Right ventricle myocardium superior (tissue), 1 donor: ENCODE data around the gene POLR3A. TPM values are rescaled to one million over a fixed set of nuclear protein-coding genes. Genes with fewer than 3 reads are reported as not detected.
A peak's percentile ranks its signal among the peaks of the same experiment; 100 is the strongest.
"Not testable (repeated sequence)": the region's sequence is repeated elsewhere in the genome, so short reads cannot be mapped to it uniquely, and the experiment has no call there.

Experiments used
- ATAC-seq: fragments of 200-7000 bp; cut with Tn5 transposase; one replicate; pipeline ENCODE4 v1.9.1; 2020; ENCODE audit warnings: mild to moderate bottlenecking; ENCODE audit not compliant: poor library complexity
- DNase-seq: peaks from one replicate; pipeline ENCODE4 v3.0.0-alpha.2; 2020
- intact Hi-C: fragments of 100-400 bp; cut with DNase I; formaldehyde crosslinking; loops from one replicate; pipeline ENCODE4 v1.11.2; 2022
- total RNA-seq: library from RNA; stranded (reverse); fragmentation: NEBNext Ultra II Directional; extraction: Animal tissue kit (Norgen Biotek cat#: 25700); gene quantifications from one replicate; pipeline ENCODE4 v1.2.1, GENCODE V29; 2021
- donor health status: DM: no; HTN: yes; CAD: no; lungs with severe emphysema.

The POLR3A gene
- total RNA-seq, 1 donor from 2014 or later: 7.3 TPM

DNA sequence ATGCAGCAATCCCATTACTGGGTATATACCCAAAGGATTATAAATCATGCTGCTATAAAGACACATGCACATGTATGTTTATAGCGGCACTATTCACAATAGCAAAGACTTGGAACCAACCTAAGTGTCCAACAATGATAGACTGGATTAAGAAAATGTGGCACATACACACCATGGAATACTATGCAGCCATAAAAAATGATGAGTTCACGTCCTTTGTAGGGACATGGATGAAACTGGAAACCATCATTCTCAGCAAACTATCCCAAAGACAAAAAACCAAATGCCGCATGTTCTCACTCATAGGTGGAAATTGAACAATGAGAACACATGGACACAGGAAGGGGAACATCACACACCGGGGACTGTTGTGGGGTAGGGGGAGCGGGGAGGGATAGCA lies 30.5 kb downstream of the POLR3A start:
- not testable (repeated sequence) for ATAC-seq

DNA sequence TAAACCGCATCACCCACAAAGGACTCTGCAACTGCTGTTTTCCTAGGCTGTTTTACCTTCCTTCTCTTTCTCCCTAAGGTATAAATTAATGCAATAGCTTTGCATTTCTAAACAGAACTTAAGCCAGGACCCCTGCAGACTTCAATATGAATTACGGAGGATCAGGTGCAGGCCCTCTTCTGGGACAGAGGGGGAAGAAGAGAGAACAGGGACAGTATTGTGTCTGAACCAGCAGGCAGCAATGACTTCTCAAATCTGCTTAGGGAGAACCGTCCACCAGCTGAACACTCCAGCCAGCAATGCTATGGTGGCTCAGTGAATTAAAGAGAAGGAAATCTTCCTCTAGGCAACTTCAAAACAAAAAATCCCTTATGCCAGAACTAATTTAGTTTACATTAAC lies 35.7 kb downstream of the POLR3A start:
- ATAC-seq (no peak), DNase-seq (no peak)
- intact Hi-C loops: no loop called here

More for the DNA sequence above, 30.5 kb downstream of the POLR3A start:
- DNase-seq, intact Hi-C loops: not testable (repeated sequence)

DNA sequence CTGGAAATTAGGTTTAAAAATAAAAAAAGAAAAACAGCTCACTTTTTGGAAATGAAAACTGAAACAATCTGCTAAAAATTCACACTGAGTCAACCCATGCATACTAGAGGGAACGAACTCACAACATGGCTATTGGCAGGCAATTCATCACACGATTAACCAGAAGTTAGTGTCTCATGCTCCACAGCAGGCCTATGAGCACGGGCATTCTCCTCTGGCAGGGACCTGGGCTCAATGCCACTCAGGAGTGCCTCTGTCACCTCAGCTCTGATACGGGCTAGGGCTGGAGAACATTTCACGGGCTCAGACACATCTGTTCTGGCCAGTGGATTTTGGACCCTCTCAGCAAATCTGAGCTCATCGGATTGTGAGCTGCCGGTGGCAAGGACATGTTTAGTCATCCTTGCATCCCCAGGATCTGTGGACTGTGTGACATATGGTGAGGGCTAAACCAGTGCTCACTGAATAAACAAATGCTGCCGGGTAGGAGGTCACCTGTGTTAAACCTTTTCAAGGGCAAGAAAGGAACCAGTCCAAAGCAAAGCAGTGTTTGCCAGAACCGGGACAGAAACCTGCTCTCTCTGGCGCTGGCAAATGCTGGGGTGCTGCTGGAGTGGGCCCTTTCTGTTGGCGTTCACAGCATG lies 40.1 kb downstream of the POLR3A start:
- ATAC-seq: peak; percentile 97
- intact Hi-C loops: loop anchor here (5.0 kb wide), 1 partner anchor 142 kb away; no protein-coding TSS in a partner anchor
- peak; percentile 71 for DNase-seq

DNA sequence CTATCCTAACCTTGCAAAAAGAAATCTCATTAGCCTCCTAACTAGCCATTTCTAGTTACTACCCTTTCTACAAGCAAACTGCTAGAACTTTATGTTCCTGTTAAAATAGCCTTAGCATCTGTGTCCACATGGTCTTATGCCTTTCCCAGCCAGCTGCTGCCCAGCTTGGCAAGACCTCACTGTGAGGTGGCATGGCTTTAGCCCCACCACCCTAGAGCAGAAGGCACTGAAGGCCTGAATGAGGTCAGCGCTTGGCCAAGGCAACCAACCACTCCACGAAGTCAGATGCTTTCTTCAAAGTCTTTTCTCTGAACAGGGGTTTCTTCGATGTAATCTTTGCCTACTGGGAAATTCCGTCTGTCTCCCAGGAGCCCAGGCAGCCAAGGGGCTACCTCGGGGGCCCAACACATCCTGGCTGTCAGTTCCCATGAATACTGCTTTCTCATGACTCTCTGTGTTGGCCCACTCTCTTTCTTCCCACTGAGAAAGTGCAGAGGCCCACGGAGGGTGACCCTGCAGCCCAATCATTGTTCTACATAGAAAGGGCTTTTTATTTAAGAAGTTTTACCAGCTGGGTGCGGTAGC lies 41.6 kb downstream of the POLR3A start:
- ATAC-seq (no peak), DNase-seq (no peak)
- intact Hi-C loops: loop anchor here (5.0 kb wide), 1 partner anchor 140 kb away; no protein-coding TSS in a partner anchor

DNA sequence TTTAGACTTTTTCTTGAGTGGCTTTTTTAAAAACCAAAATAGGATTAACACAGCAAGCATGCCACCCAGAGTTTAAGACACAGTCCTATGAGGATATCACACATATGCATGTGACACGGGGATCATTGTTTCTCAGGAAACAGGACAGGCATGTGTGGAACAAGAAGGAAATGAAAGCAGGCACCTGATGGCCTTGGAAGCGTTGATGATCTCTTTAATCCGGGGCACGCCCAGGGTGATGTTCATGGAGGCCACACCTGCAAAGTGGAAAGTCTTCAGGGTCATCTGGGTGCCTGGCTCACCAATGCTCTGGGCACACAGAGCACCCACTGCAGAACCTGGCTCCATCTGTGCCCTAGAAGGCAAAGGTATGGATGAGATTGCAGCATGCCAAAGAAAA lies 44.3 kb downstream of the POLR3A start:
- DNase-seq: no peak
- intact Hi-C loops: loop anchor here (5.0 kb wide), 1 partner anchor 138 kb away; no protein-coding TSS in a partner anchor
- ATAC-seq: no peak

DNA sequence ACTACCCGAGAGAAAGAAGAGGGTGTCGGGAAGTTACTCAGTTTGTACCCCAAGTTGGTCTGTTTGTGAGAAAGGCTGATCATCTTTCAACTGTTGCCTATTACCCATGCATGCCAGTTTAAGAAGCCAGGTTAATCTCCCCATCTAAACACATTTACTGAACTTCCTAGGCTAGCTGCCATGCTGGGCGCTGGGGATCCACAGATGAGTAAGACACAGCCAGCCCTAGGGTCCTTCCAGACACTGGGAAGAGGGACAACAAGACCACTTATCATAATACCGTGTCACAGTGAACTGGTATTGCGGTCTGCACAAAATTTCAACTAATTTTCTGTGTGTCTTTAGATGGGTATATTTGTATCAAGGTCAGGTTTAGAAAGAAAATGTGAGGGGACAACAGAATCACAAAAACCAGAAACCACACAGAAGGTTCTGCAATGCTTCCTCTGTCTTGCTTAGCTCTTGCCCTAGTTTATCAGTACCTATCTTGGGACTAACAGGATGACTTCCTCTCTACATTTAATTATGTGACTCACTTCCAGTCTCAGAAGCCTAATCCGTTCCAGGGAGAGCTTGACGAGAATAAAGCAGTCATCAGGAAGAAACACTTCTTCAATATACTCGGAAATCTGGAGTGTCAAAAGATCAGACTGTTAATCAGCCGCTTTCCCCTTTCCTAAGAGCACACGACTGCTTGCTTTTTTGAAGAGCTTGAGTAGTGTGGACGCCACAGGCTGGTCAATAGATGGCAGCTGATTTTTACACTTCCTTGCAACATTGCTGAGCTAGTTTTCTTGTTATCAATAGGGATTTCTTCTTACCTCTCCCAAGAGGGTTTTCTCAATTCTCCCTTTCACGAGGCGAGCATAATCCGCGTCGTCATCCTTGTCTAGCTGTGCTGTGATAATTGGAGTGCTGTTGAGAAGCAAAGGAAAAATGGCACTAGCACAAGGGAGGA lies 45.7 kb downstream of the POLR3A start:
- no peak for DNase-seq
- intact Hi-C loops: no loop called here
- no peak for ATAC-seq

DNA sequence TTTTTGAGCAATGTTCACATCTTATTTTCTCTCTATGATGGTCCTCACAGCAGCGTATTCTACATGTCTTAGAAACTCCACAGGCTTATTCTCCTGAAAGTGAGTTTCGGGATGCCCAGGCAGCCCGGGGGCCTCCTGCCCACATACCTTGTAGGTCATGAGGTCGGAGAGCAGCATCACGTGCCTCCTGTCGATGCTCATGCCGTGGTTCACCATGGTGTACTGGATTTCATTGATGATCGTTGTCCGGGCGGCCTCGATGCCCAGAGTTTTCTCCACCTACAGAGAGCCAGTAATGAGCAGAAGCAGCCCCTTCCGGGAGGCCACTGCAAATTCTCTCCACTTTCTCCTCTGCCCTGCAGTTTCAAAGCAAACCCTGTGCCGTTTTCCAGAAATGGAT lies 48.0 kb downstream of the POLR3A start:
- intact Hi-C loops: no loop called here
- DNase-seq: no peak
- ATAC-seq: no peak

DNA sequence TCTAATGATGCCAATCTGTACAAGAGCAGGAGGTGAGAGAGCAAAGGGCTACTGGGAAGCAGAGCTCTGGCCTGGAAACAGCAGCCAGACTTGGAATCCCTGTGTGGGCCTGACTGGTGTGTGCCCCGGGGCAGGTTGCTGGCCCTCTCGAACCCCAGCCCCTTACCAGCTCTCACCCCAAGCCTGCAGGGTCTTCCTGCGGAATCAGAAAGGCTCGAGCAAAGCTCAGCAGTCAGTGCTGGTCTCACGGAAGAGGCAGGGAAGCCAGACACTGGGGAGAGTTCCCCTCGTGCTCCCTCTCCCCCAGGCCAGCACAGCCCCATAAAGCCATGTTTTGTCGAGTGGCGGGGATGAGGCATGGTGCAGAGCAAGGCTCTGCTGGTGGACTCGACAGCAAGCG lies 50.1 kb downstream of the POLR3A start:
- intact Hi-C loops: no loop called here
- DNase-seq: no peak
- no peak for ATAC-seq

DNA sequence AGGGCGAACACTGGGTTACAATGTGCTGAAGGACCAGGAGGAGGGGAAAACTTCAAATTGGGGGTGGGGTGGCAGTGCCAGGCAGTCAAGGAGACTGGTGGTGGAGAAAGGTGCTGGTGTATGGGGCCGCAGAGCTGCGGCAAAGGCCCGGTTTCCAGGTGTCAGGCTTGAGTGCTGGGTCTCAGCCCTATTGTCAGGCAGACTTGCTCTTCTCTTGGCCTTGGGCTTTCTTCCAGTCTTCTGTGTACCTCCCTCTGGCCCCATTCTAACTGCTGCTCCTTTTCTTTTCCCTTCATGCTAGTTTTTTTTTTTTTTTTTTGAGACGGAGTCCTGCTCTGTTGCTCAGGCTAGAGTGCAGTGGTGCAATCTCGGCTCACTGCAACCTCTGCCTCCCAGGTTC lies 51.0 kb downstream of the POLR3A start:
- intact Hi-C loops: no loop called here
- no peak for ATAC-seq

DNA sequence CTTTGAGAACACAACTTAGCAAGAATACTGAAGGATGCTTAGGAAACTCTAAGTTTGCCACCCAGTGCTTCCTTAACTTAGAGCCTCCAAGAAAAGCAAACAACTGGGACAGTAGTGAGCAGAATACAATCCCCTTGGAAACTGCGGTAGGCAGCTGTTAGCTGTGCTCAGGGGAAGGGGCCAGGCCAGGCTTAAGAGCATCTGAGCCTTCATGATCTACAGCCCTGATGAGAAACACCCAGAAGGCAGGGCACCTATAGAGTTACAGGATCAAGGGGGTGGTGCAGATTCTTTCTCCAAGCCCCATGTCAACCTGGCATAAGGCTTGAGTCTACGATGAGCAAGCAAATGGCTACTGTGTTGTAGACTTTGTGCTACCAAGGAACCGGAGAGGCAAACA lies 51.4 kb downstream of the POLR3A start:
- no peak for ATAC-seq
- no peak for DNase-seq
- intact Hi-C loops: no loop called here

More for the DNA sequence above, 51.0 kb downstream of the POLR3A start:
- no peak for DNase-seq

DNA sequence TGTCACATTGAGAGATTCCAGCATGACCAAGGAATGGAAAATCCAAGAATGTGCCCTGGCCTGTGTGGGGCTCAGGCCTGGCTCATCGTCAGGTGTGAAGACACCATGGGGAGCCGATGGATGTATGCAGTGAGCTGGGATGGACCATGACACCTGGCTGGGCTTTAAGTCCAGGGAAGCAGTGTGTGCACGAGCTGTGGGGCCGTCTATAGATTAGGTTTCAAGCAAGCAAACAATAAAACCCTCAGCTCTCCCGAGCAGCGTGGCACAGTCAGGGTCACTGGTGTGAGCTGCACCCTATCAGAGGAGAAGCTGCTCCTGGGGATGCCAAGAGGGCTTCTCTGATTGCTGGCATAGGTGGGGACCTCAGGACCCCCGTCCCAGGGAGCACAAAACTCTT lies 52.3 kb downstream of the POLR3A start:
- DNase-seq: no peak
- intact Hi-C loops: no loop called here
- ATAC-seq: no peak

DNA sequence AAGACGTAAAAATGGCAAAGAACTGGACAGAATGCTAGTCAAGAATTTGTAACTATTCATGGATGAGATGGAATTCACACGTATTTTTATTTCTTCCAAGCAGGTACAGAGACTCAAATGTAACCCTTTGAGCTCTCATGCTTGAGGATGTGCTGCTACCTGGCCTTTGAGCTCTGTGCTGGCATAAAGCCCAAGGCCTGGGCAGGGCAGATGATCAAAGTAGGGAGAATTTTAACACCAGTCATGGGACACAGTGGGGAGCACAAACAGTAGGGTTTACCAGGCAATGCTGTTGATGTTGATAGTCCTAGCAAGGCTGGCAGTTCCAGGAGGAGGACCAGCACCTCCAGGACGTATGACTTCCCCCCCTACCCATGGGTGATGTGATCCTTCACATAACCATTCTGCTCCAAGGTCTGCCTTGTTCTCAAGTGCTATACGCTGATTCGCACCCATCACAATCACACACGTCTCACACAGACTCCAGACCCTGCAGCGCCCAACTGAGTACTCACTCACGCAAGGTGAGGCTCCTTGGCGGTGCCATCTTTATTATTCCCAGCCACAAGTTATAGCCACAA lies 54.1 kb downstream of the POLR3A start:
- no peak for ATAC-seq
- intact Hi-C loops: no loop called here
- no peak for DNase-seq

DNA sequence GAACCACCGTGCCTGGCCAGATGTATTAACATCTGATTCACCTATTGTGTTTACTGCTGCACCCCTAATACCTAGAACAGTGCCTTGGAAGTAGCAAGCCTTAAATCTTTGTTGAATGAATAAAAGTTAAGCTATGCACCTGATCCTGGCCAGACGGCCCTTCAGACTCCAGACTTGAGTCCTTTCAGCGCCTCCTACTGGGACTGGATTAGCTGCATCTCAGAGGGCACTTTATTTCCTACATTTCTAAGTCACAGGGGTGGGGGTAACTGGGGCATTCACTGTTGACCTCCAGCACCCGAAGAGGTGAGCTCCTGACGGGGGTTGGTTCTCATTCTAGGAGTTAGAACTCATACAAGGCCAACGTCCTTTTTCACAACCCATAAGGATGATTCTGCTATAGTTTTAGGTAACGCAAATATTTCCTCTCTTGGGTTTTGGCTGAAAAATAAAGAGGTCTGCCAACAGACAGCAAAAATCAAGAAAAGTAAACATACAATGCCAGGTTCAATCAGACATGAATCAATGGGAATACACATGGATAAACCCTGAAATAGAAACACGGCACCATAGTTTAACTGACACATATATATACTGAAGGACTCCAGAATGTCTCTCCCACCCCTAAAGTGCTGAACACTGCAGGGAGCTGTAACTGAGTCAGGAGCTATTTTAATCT lies 54.8 kb downstream of the POLR3A start:
- DNase-seq: no peak
- intact Hi-C loops: no loop called here
- ATAC-seq: no peak

DNA sequence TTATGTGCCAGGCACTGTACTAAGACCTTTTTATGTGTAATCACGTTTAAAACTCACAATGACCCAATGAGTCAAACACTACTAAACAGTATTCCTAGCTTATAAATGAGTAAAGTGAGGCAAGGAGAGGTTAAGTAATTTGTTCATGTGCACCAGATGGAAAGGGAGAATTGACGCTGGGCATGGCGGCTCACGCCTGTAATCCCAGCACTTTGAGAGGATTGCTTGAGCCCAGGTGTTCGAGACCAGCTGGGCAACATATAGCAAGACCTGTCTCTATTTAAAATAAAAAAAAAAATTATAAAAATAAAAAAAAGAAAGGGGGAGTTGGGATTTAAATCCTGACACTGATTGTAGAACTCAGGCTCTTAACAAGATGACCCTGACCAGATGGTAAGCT lies 56.0 kb downstream of the POLR3A start:
- DNase-seq (no peak), ATAC-seq (no peak)
- intact Hi-C loops: no loop called here

DNA sequence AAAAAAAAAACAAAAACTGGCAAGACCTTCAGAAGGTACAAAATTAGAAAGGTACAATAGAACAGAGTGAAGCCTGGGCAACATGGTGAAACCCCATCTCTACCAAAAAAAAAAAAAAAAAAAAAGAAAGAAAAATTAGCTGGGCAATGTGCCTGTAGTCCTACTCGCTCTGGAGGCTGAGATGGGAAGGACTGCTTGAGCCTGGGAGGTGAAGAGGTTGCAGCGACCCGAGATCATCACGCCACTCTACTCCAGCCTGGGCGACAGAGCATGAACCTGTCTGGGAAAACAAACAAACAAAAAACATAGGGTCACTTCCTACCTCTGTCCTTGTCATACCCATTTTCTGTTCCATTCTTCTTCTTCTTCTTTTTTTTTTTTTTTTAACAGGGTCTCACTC lies 57.2 kb downstream of the POLR3A start:
- DNase-seq (no peak), ATAC-seq (no peak)
- intact Hi-C loops: no loop called here

DNA sequence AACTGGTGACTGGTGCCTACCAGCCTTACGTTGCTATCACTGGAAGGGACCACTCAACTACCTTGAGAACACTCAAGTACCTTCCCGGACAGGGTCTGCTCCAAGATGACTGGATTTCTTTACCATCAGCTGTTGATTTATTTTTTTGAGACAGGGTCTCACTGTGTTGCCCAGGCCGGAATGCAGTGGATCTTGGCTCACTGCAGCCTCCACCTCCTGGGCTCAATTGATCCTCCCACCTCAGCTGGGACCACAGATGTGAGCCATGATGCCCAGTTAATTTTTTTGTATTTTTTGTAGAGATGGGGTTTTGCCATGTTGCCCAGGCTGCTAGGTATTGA lies 57.5 kb downstream of the POLR3A start:
- intact Hi-C loops: no loop called here
- DNase-seq (no peak), ATAC-seq (peak; percentile 12)

DNA sequence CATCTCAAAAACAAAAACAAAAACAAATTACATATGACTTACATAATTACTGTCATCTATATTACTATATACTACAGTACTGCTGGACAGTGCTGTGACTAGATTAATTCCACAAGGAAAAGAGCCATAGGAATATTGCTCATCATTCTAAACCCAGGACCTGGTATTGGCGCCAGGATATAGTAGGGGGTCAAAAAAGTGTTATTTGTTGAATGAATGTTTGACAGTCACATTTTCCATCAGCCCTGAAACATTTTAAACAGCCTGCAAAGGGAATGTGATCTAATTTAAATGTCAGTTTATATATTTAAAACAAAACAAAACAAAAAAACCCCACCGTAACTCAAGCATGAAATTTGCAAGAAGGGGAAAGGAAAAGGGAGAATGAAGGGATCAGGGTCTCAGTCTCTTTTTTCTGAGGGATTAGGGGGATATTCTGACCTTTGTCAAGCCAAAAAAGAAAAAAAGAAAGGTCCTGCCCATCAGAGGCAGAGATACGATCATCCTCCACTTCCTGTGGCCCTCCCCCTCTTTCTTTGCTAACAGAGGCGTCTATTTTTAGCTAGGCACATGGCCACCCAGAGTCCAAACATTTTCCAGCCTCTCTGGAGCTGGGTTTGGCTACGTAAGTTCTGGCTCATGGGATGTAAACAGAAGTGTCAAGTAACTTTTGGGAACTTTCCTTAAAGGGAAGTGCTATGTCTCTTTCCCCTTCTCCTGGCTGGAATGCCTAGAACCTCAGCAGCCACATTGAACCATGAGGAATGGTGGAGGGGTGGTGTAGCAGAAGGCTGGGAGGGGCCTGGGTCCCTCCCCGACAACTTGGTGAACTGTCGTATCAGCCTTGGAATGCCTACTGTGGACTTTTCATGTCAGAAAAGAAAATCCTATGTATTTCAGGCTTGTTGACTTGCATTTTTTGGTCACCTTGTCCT lies 58.2 kb downstream of the POLR3A start:
- intact Hi-C loops: no loop called here
- DNase-seq (peak; percentile 65), ATAC-seq (peak; percentile 95)

DNA sequence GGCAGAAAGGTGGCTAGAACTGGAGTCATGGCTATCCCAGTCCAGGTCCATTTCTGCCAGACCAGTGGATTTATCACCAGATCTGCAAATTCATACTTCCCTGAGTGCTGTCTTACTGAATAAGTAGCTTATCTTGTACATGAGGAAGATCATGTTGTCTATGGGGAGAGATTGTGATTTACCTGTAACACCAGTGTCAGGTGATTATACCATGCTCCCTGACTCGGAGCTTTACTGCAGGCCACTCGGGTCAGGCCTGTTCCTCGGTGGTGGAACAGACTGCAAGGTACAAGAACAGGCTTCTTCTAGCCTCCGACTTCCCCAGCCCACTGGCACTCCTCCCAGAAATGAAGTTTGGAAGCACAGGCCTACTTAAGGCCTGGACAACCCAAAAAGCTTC lies 60.2 kb downstream of the POLR3A start:
- intact Hi-C loops: no loop called here
- no peak for ATAC-seq

More for the DNA sequence above, 60.2 kb downstream of the POLR3A start:
- no peak for DNase-seq
